Bronchus fibroblast of lung (primary cell): ENCODE results near the gene TMUB1. TPM values are rescaled to one million over a fixed set of nuclear protein-coding genes. Genes with fewer than 3 reads are reported as not detected.

ENCODE experiments used
- total RNA-seq: library from RNA; depleted of rRNA; stranded (reverse); fragments of >200 nt; gene quantifications from 2 replicates; pipeline ENCODE4 v1.2.3, GENCODE V29; 2015

Gene TMUB1
- total RNA-seq, result 75.5 and 79.1 TPM in 2 replicates

GRCh38 chr7:151083071-151083823, at the start of gene TMUB1:
TSS of gene TMUB1 (minus strand) at chr7:151083493. CDS start at chr7:151082563, 930 bp downstream.

GRCh38 chr7:151085691-151086620, 2.7 kb upstream of the TMUB1 start, which contains the start of gene AGAP3:
TSS of gene AGAP3 (plus strand) at chr7:151086475. CDS start at chr7:151086742, 267 bp downstream.

GRCh38 chr7:151080522-151081169, 2.6 kb downstream of the TMUB1 start, which contains the start of gene FASTK:
TSS of gene FASTK (minus strand) at chr7:151080809. CDS start at chr7:151080766, 43 bp downstream.

GRCh38 chr7:151059367-151060112, 23.8 kb downstream of the TMUB1 start, which contains the start of gene SLC4A2:
TSS of gene SLC4A2 (plus strand) at chr7:151059589. CDS start at chr7:151061988, 2,399 bp downstream.

GRCh38 chr7:151057506-151057988, 25.7 kb downstream of the TMUB1 start, which contains the start of gene CDK5:
TSS of gene CDK5 (minus strand) at chr7:151057897. CDS start at chr7:151057848, 49 bp downstream.

GRCh38 chr7:151047976-151048815, 35.1 kb downstream of the TMUB1 start, which contains the start of gene ASIC3:
TSS of gene ASIC3 (plus strand) at chr7:151048531. CDS start at chr7:151048886, 355 bp downstream.

Other genes starting within 250 kb of the TMUB1 start
- not detected in 2 replicates for gene AOC1, start 231.0 kb downstream of the TMUB1 start, total RNA-seq
- gene KCNH2, start 105.2 kb downstream of the TMUB1 start, total RNA-seq, result 0.15 TPM in 1 of 2 replicates, not detected in the other
- 4.3 and 4.9 TPM in 2 replicates for gene NOS3, start 92.5 kb downstream of the TMUB1 start, total RNA-seq
- gene ATG9B, start 59.0 kb downstream of the TMUB1 start, total RNA-seq, result 0.15 TPM in 1 of 2 replicates, not detected in the other
- 41.2 and 44.2 TPM in 2 replicates for gene ABCB8, start 55.0 kb downstream of the TMUB1 start, total RNA-seq
- under 0.01 and 0.17 TPM in 2 replicates for gene ASIC3, start 35.0 kb downstream of the TMUB1 start, total RNA-seq
- 18.7 and 23.5 TPM in 2 replicates for gene CDK5, start 25.6 kb downstream of the TMUB1 start, total RNA-seq
- gene SLC4A2, start 23.9 kb downstream of the TMUB1 start, total RNA-seq, result 68.6 and 91.9 TPM in 2 replicates
- 69.6 and 71.1 TPM in 2 replicates for gene FASTK, start 2.7 kb downstream of the TMUB1 start, total RNA-seq
- gene AGAP3, start 3.0 kb upstream of the TMUB1 start, total RNA-seq, result 29.9 and 33.4 TPM in 2 replicates
- not detected in 2 replicates for gene GBX1, start 84.2 kb upstream of the TMUB1 start, total RNA-seq
- not detected in 2 replicates for gene ASB10, start 103.8 kb upstream of the TMUB1 start, total RNA-seq
- not detected in 2 replicates for gene H2BK1, start 127.0 kb upstream of the TMUB1 start, total RNA-seq
- gene ABCF2, start 143.7 kb upstream of the TMUB1 start, total RNA-seq, result 63.2 and 67.9 TPM in 2 replicates
- gene CHPF2, start 149.0 kb upstream of the TMUB1 start, total RNA-seq, result 46.1 and 47.4 TPM in 2 replicates
- 22.4 and 26.9 TPM in 2 replicates for gene SMARCD3, start 165.2 kb upstream of the TMUB1 start, total RNA-seq